Stimulated activated naive CD8-positive, alpha-beta T cell treated with anti-CD3 and anti-CD28 coated beads, Interleukin-15, amount 100 ng/mL, for 72 hours (primary cell): Measurements from ENCODE around the gene CELF2.
A peak's percentile ranks its signal among the peaks of the same experiment; 100 is the strongest.

Source experiments
- ATAC-seq: fragments of 150-1000 bp; cut with Tn5 transposase; 2 replicates; pipeline ENCODE4 v1.10.0; 2021; ENCODE audit warnings: mild to moderate bottlenecking, moderate library complexity
- DNase-seq, 2 donors: peaks; one replicate each; pipeline ENCODE4 v3.0.0; 2021 to 2022
- H3K27ac Mint-ChIP-seq, 2 donors: one replicate each; pipeline ENCODE4 v1.8.0; 2022; ENCODE audit warnings: mild to moderate bottlenecking in 2 of 2, mixed read lengths in 2 of 2, moderate library complexity in 2 of 2
- H3K27me3 Mint-ChIP-seq: one replicate; pipeline ENCODE4 v1.8.0; 2022; ENCODE audit warnings: mixed read lengths
- H3K4me1 Mint-ChIP-seq: one replicate; pipeline ENCODE4 v1.8.0; 2022; ENCODE audit warnings: mild to moderate bottlenecking, mixed read lengths
- H3K4me3 Mint-ChIP-seq, 2 donors: one replicate each; pipeline ENCODE4 v1.8.0; 2022; ENCODE audit warnings: mild to moderate bottlenecking in 2 of 2, mixed read lengths in 2 of 2, moderate library complexity in 1 of 2
- H3K9me3 Mint-ChIP-seq, 2 donors: one replicate each; pipeline ENCODE4 v1.8.0; 2022; ENCODE audit warnings: mixed read lengths in 2 of 2

The CELF2 gene

DNA sequence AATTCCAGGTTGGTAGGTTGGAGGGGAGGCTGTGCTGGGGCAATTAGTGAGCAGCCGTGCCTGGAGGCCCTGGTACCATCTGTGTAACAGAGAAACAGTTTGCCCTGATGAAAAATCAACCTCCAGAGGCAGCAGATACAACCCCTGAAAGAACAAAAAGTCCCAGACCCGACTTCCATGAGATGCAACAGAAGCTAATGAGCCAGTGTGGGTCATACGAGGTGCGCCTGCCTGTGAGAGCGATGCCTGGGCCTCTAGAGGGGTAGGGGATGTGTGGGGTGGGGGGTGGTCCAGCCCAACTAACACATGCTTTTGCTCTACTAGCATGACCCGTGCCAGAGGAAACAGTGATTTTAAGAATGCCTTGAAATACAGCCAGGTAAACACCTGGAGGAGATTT is 39.3 kb downstream of the CELF2 start:
- no peak for ATAC-seq

DNA sequence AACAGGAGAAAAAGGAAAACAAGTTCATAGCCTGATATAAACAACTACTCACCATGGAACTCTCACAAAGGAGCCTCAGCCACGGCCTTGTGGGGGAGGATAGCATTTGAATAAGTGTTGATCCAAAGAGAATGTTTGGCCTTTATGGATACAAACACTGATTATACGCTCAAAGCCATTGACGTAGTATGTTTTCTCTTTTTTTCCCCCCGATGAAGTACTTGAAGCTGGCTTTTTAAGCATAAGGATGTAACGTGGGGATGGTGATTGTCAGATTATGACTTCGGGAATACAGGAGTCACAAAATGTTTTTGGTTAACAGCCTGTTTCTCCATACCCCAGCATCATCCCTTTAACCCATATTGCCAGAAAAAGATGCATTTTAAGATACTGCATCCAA is 39.8 kb downstream of the CELF2 start:
- Mint-ChIP-seq H3K27me3 (no peaks in the 10 kb centered on the region), H3K4me1 (no peaks in the 10 kb centered on the region)
- no peak for ATAC-seq

More for the DNA sequence above, 39.3 kb downstream of the CELF2 start:
- Mint-ChIP-seq H3K9me3 (no peaks in the 10 kb centered on the region), H3K4me3 (no peak overlapping the region), H3K4me1 (no peaks in the 10 kb centered on the region), H3K27ac (no peak overlapping the region), H3K27me3 (no peaks in the 10 kb centered on the region)
- DNase-seq = no peak

DNA sequence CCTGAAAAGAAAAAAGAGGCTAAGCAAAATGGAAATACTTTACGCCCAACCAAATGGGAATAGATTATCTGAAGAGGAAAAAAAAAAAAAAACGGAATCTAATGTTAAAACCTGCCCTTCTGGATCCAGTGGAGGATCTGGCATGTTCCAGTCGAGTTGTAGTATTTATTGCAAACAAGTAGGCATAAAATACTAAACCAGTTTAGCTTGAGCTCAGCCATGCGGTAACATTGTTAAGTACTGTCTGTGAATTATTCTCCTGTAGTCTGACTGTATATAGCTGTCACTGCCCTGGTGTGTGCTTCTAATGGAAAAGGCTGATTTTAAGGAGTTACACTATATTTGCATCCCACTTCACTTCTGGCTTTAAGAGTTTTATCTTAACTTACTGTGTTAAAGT is 40.3 kb downstream of the CELF2 start:
- DNase-seq = no peak
- Mint-ChIP-seq H3K4me1 (no peaks in the 10 kb centered on the region), H3K27me3 (no peaks in the 10 kb centered on the region), H3K9me3 (no peaks in the 10 kb centered on the region), H3K4me3 (no peak overlapping the region), H3K27ac (no peak overlapping the region)
- ATAC-seq = no peak

More for the DNA sequence above, 39.8 kb downstream of the CELF2 start:
- H3K27ac Mint-ChIP-seq = no peak overlapping the region
- no peak overlapping the region for H3K4me3 Mint-ChIP-seq
- DNase-seq = no peak
- no peaks in the 10 kb centered on the region for H3K9me3 Mint-ChIP-seq

DNA sequence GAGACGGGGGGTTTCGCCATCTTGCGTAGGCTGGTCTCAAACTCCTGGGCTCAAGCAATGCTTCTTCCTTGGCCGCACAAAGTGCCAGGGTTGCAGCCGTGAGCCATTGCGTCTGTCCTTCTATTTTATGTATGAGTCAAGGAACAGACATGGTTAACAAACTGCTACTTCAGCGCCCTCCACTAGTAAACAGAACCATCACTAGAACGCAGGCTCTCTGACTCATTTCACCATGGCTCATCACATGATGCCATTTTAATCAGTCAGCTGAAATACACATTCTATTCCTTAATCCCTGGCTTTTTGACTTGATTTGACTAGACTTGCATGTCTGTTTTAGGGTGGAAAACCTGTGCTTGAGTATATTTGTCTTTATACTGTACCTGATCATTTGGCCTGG is 41.3 kb downstream of the CELF2 start:
- Mint-ChIP-seq H3K27ac (no peak overlapping the region), H3K4me3 (no peak overlapping the region), H3K27me3 (no peaks in the 10 kb centered on the region), H3K9me3 (no peaks in the 10 kb centered on the region), H3K4me1 (no peaks in the 10 kb centered on the region)
- no peak for DNase-seq
- ATAC-seq = no peak

DNA sequence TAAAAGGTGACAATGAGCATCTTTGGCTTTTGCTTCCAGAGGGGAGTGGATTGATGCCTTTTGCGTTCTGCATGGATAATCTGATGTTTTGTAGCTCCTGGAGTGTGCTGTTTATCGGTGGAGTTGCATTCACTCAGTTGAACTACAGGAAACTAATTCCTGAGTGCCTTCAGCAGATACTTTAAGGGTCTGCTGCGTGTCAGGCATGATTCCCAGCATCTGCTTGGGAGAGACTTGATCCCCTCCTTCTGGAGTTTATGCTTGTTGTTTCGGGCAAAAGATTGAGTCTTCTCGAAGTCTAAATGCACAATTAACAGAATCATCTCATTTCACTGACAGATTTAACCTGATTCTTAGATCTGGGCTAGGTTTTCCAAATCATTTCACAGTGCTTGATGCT is 46.2 kb downstream of the CELF2 start:
- peaks cover 7% of the 10 kb centered on the region for H3K27me3 Mint-ChIP-seq
- H3K4me1 Mint-ChIP-seq = no peaks in the 10 kb centered on the region
- no peak for DNase-seq
- H3K4me3 Mint-ChIP-seq = no peak overlapping the region
- H3K27ac Mint-ChIP-seq = no peak overlapping the region
- no peak for ATAC-seq
- no peaks in the 10 kb centered on the region for H3K9me3 Mint-ChIP-seq

DNA sequence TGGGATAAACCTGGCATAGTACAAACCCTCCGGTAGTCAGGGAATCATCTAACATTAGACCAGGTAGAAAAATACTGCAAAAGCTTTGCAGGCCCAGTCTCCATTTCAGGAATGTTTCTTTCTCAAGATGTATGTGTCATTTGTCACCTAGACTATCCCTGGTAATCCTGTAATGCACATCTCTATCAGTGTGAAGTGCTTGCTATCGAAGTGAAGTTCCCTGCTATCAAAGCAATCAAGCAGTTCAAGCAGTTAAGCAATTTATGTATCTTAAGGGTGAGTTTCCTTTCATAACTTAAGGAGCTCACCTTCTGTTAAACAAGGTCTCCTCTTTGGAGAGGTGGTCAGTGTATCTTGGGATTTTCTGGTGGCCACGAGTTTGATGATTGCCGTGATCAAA is 47.2 kb downstream of the CELF2 start:
- no peak overlapping the region for H3K4me3 Mint-ChIP-seq
- H3K9me3 Mint-ChIP-seq = no peaks in the 10 kb centered on the region
- DNase-seq (no peak), ATAC-seq (no peak)
- peaks cover 11% of the 10 kb centered on the region for H3K27me3 Mint-ChIP-seq
- H3K27ac Mint-ChIP-seq = peak overlapping the region in 1 of 2 donors; percentile 14
- no peaks in the 10 kb centered on the region for H3K4me1 Mint-ChIP-seq

DNA sequence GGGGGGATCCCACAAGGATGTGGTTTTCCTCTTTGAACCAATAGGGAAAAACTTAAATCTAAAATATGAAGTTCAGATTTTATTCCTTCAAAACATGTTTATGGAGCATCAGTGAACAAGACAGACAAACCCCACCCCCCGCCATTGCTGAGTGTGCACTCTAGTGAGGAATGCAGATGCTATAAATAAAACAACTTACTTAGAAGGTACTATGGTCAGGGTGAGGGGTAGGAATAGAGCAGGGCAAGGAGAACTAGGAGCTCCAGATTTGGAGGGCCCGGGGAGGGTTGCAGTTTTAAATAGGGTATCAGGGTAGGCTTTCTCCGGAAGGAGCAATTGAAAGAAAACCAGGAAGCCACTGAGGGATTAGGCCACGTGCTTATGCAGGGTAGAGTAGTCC is 47.9 kb downstream of the CELF2 start:
- Mint-ChIP-seq H3K4me1 (no peaks in the 10 kb centered on the region), H3K4me3 (no peak overlapping the region), H3K27me3 (peaks cover 17% of the 10 kb centered on the region), H3K27ac (no peak overlapping the region), H3K9me3 (no peaks in the 10 kb centered on the region)
- no peak for ATAC-seq
- no peak for DNase-seq

DNA sequence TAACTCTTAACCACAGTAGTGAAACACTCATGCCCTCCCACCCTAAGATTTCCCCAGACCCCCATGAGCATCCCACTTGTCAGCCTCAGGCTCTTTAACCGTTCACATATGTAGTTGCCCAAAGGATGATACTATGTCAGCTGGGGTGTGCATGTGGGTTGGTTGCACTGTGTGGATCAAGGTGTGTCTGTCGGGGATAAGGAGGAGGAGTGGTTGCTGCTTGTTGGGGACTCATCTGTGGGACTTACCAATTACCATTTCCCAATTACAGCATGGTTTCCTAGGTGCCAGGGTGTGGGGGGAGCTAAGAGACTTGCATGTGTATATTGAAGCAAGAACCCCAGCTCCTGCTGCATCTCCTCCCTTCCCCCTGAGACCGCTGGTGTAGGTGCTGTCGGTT is 48.8 kb downstream of the CELF2 start:
- DNase-seq = no peak
- Mint-ChIP-seq H3K27ac (no peak overlapping the region), H3K4me1 (no peaks in the 10 kb centered on the region), H3K9me3 (no peaks in the 10 kb centered on the region), H3K27me3 (peaks cover 17% of the 10 kb centered on the region), H3K4me3 (no peak overlapping the region)
- ATAC-seq = no peak

DNA sequence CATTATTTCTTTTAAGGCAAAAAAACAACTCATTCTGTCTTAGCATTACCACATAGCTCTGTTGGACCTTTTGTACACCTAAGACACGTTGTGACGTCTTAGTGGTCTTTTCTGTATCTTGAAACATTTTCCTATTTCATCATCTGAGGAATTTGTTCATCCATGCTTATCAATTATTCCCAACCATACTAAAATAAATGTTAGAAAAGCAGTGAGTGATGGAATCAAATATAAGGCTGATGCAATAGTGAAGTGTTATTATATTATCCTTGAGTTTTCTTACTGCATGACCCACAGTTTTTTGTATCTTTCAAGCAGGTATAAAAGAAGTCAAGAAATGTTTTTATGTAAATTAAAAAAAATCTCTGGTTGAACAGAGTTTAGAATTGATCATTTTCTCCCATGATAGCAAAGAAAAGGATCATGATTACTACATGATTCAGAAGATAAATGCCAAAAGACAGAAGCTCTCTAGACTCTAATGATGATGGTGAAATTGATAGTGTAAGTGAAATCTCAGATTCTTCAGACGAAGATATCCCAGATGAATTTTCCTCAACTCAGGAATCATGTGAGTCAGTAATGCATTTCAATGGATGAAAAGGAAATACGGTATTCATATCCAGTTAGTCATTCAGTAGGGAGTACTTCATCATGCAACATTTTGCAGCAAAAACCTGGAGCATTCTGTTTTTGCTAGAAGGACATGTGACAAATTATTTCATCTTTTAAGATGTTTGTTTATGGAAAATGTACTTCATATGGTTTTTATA is 51.4 kb downstream of the CELF2 start:
- Mint-ChIP-seq H3K27ac (no peak overlapping the region), H3K4me1 (no peaks in the 10 kb centered on the region), H3K4me3 (no peak overlapping the region), H3K9me3 (no peaks in the 10 kb centered on the region), H3K27me3 (peaks cover 17% of the 10 kb centered on the region)
- DNase-seq (no peak), ATAC-seq (no peak)

DNA sequence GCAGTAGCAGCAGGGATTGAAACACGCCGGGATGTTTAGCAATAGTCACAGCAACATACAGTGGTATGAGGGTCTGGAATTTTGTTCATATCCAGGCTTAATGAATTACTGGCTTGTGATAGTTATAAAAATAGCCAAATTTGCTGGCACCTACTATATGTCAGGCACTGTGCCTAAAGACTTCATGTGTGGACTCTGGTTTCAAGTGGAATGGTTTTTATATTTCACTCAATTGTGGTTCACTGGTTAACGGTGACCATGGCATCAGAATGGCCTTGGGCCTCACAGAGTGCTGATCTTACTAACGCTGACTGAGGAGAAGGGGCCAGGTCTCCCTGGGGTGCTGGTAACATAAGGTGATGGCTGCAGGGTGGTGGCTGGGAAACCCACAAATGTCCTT is 55.7 kb downstream of the CELF2 start:
- no peaks in the 10 kb centered on the region for H3K9me3 Mint-ChIP-seq
- no peak overlapping the region for H3K27ac Mint-ChIP-seq
- no peak overlapping the region for H3K4me3 Mint-ChIP-seq
- DNase-seq = no peak
- peaks cover 6% of the 10 kb centered on the region for H3K4me1 Mint-ChIP-seq
- ATAC-seq = no peak
- H3K27me3 Mint-ChIP-seq = peaks cover 22% of the 10 kb centered on the region

DNA sequence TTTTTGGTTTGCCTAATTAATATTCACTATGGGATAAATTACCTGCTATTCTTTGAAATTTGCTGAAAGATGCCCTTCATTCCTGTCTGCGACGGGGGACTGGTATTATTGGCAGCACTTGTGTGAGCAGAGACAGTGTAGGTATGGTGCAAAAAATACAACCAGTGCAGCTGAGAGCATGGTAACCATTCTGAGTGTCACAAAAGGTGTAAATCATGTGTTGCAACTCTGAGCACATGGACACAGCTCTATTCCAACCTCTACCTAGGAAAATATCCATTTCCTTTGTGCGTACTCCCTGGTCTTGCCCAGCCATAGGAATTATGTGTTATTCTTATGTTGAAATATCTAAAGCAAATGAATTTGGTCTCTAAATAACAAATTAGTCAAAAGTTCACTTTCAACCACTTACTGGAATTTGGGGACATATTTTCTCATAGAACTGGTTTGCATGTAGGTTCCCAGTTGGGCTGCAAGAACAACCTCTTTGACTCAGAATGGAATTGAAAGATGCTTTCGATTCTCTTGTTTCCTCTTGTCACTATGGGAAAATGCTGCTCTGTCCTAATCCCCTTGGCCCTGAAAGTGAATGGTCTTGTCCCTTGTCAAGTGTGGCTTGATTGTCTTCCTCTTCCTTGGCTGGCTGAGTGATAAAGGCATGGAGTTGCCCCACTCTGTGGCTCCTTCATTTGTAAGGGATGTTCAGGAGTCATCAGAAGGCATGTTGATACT is 57.0 kb downstream of the CELF2 start:
- no peak for ATAC-seq

DNA sequence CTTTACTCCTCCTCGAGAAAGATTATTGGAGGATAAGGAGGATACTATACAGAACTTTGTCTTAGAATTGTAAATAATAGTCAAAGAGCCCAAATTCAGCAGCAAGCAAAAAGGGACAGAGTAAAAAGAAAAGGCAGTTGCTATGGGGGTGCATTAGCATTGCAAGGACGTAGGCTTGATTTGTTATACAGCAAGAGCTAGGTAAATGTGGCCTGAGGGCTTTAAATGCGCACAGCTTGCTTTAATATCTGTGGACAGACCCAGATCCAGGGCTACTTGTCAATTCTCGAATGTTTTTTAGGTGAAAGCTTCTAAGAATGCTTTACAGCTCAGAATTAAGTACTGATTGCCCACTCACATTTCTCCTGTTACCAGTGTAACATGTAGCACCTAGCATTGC is 58.5 kb downstream of the CELF2 start:
- ATAC-seq = no peak
- DNase-seq = no peak
- Mint-ChIP-seq H3K27me3 (peaks cover 12% of the 10 kb centered on the region), H3K4me1 (peaks cover 6% of the 10 kb centered on the region), H3K4me3 (no peak overlapping the region), H3K9me3 (no peaks in the 10 kb centered on the region), H3K27ac (no peak overlapping the region)

More for the DNA sequence above, 57.0 kb downstream of the CELF2 start:
- H3K27ac Mint-ChIP-seq = peak overlapping the region in 1 of 2 donors; percentile 5
- peaks cover 6% of the 10 kb centered on the region for H3K4me1 Mint-ChIP-seq
- H3K27me3 Mint-ChIP-seq = peaks cover 20% of the 10 kb centered on the region
- H3K4me3 Mint-ChIP-seq = no peak overlapping the region
- H3K9me3 Mint-ChIP-seq = no peaks in the 10 kb centered on the region
- no peak for DNase-seq

DNA sequence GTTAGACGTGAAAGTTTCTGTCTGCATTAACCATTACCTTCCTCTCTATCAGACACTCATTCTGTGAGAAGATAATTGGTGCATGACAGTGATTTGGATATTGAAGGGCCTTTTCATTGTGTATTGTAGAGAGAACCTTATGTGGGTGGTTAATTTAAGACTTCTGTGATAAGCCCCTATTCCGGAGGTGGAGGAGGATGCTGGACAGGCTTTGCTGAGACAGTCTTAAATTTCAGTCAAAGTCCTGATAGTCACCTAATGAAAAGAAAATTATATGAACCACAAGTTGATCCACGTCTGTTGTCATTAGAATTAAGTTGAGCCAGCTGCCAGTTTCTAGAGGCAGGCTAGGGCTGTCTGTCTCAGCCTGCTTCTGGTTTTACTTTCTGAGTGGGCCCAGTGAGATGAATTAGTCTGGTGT is 62.9 kb downstream of the CELF2 start:
- Mint-ChIP-seq H3K27me3 (peaks cover 8% of the 10 kb centered on the region), H3K9me3 (no peaks in the 10 kb centered on the region), H3K4me3 (no peak overlapping the region), H3K4me1 (no peaks in the 10 kb centered on the region), H3K27ac (no peak overlapping the region)
- no peak for DNase-seq
- ATAC-seq = no peak

DNA sequence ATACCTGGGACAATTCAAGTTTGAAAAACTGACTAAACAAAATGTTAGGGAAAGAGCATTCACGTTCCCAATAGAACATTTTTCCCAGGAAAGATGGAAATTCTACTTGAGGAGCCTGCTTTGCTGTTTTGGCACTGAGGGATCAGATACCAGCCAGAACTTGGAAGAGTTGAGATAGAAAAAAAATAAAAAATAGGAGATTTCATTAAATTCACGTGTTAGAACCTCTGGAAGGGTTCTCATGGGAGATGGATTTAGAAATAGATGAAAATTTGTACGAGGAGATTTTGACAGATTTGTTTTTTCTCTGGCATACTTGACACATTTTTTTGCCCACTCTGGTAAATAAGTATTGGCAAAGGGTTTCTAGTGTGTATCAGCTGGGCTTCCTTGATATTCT is 63.7 kb downstream of the CELF2 start:
- DNase-seq (no peak), ATAC-seq (no peak)
- H3K27ac Mint-ChIP-seq = no peak overlapping the region
- H3K27me3 Mint-ChIP-seq = no peaks in the 10 kb centered on the region
- H3K4me1 Mint-ChIP-seq = no peaks in the 10 kb centered on the region
- H3K9me3 Mint-ChIP-seq = no peaks in the 10 kb centered on the region
- no peak overlapping the region for H3K4me3 Mint-ChIP-seq

DNA sequence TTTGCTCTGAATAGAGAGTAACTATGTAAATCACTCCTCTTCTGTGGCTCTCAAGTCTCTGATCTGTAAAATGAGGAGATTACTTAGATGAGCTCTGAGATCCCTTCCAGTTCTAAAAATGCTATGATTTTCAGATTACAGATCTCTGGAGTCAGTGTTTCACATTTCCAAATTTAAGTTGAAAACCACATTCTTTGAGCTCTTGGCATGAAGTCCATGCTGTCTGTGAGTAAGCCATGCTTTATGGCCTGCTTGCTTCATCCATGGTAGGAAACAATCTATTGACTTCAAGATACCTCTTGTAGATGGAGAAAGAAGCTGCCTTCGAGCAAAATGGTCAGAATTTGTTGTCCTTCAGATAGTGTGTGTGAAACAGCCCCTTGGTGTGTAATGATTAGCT is 64.9 kb downstream of the CELF2 start:
- Mint-ChIP-seq H3K27me3 (no peaks in the 10 kb centered on the region), H3K4me3 (no peak overlapping the region), H3K9me3 (no peaks in the 10 kb centered on the region), H3K4me1 (no peaks in the 10 kb centered on the region), H3K27ac (no peak overlapping the region)
- DNase-seq (no peak), ATAC-seq (no peak)

DNA sequence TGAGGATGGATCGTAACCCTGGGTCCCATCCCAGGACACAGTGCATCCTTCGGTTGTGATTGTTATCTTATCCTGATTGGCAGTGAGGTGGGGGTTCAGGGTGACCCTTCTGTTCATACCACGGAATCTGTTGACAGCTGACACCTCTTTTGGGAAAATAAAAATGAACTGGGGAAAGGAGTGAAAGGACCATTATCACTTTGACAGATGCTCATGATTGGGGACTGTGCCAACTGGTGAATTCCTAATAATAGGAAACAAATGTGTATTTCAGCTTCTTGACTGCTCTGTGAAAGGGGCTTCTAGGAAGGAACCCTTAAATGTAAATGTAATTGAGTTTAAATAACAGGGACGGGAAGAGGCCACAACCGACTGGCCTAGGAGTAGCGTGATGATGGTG is 65.4 kb downstream of the CELF2 start:
- no peaks in the 10 kb centered on the region for H3K27me3 Mint-ChIP-seq
- no peak overlapping the region for H3K27ac Mint-ChIP-seq
- no peak for DNase-seq
- H3K4me1 Mint-ChIP-seq = no peaks in the 10 kb centered on the region
- no peak overlapping the region for H3K4me3 Mint-ChIP-seq
- H3K9me3 Mint-ChIP-seq = no peaks in the 10 kb centered on the region
- no peak for ATAC-seq
